GM19397 (cell line): ENCODE data around the gene GOLGA6A.
"Not testable (repeated sequence)": the region's sequence is repeated elsewhere in the genome, so short reads cannot be mapped to it uniquely, and the experiment has no call there.

Experiments
- ATAC-seq: cut with Tn5 transposase; IDR thresholded peaks from one replicate; pipeline ENCODE4 v1.9.1; 2021; ENCODE audit warnings: mild to moderate bottlenecking, moderate library complexity; ENCODE audit not compliant: unreplicated experiment

Gene GOLGA6A, protein sequence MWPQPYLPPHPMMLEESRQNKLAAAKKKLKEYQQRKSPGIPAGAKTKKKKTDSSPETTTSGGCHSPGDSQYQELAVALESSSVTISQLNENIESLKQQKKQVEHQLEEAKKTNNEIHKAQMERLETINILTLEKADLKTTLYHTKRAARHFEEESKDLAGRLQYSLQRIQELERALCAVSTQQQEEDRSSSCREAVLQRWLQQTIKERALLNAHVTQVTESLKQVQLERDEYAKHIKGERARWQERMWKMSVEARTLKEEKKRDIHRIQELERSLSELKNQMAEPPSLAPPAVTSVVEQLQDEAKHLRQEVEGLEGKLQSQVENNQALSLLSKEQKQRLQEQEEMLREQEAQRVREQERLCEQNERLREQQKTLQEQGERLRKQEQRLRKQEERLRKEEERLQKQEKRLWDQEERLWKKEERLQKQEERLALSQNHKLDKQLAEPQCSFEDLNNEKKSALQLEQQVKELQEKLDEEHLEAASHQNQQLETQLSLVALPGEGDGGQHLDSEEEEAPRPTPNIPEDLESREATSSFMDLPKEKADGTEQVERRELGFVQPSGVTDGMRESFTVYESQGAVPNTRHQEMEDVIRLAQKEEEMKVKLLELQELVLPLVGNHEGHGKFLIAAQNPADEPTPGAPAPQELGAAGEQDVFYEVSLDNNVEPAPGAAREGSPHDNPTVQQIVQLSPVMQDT

DNA sequence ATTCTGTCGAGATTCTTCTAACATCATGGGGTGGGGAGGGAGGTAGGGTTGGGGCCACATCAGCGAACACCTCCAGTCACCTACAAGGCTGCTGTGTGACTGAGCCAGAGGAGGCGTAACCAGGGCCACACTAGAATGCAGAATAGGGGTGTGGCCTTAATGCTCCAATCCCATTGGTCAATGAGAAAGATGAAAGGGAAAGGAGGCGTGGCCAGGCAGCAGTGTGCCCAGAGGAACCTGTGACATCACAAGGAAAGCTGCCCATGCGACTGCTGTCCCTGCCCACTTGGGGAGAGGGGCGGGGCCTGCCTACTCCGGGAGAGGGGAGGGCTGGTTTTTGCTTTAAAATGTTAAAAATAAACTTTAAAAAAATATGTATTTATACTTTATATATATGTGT lies at the start of gene GOLGA6A:
Gene GOLGA6A, minus strand, starts transcription at position 101 of the 400 bp plus-strand sequence. Its CDS starts 41 bp downstream, at position 60.
- ATAC-seq: not testable (repeated sequence)

DNA sequence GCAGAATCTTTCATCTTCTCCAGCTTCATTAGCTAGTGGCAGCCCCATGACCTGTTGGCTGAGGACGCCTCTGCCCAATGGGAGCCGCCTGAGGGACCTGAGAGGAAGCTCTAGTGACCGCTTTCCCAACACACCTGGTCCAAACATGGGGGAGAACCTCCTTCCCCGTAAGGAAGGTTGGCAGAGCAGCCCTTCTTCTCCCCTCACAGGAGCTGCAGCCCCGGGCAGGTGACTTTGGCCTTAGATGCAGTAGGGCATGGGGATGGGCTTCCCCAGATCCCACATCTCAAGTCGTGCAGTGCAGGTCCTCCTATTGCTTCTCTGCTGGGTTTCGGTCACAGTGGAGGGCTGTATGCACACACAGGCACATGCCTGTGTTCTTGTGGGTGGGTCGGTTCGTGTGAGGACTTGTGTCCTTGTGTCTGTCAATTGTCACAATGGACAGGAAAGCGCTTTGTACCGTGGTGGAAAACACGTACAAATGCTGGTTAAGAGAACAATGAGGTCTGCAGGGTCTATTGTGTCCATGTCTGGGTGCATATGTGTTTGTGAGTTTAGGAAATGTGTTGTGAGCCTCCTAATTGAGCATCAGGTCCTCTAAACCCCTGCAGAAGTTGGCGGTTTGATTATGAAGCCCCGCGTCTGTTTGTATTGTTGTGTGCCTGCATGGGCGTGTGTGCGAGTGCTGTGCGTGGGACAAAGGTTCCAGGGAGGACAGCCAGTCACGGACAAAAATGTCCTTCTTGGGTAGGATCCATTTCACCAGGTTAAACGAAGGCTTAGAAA lies 49.5 kb upstream of the GOLGA6A start:
- ATAC-seq: no peak

DNA sequence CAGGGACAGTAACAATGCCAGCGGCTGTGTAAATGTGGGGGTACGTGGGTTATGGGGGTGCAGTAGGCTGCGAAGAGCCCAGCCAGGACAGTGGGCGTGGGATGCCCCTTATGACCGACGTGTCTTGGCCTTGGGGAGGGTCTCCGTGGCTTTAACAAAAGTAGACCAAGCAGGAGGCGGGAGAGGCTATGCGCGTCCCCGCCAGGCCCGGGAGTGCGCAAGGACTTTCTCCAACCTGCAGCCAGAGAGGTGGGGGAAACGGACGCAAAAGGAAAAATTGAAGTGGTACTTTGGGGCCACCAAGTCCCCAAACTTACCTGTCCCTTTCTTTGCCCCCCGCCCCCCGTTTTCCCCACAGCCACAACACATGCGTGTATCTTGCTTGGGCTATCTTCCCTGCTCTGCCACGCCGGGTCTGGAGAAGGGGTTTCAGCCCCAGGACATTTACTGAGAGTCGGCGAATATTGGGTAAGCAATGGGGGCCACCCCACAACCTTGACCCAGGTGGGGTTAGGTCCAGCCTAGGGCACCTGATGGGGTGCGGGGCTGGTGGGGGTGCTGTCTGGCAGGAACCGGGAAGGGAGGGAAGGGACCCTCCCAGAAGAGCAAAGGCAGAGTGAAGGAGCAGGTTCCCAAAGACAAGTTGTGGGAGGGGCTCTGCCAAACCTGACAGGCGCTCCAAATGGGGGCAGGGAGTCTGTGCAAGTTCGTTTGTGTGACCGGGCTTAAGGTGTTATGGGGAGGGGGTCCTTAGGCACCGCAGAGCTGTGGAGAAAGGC lies 48.7 kb upstream of the GOLGA6A start:
- ATAC-seq: no peak

DNA sequence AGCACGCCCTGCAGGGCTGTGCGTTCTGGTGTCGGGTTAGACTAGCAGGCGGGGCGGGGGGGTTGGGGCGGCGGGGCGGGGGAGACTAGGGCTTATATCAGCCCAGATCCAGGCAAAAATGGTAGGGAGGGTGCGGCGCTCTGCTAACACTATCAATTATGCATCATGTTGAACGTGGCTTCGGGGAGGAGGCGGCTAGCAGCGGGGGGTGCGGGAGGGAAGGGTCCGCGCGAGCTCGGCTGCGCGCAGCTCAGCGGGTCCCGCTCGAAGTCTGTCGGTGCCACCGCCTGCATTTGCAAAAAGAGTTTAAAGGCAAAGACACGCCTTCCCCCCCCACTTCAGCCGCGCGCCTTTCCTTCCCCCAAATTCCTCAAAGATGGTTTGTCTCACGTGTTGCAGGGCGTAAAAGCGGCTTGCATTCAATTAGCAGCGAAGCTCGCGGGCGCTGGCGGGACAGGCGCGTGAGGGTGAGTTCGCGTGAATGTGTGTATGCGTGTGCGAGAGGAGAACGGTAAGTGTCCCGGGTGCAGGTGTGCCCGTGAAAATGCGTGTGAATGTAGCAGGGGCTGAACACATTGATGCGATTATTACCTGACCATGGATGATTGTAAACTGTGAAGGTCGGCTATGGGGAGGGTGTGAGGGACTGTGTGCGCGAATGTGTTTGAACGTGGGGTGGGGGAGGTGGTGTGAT lies 48.0 kb upstream of the GOLGA6A start, which contains the start of gene ISLR2:
Gene ISLR2, plus strand, starts transcription at position 432 of the 694 bp plus-strand sequence. CDS start 2,169 bp downstream, outside the sequence.
- no peak for ATAC-seq

DNA sequence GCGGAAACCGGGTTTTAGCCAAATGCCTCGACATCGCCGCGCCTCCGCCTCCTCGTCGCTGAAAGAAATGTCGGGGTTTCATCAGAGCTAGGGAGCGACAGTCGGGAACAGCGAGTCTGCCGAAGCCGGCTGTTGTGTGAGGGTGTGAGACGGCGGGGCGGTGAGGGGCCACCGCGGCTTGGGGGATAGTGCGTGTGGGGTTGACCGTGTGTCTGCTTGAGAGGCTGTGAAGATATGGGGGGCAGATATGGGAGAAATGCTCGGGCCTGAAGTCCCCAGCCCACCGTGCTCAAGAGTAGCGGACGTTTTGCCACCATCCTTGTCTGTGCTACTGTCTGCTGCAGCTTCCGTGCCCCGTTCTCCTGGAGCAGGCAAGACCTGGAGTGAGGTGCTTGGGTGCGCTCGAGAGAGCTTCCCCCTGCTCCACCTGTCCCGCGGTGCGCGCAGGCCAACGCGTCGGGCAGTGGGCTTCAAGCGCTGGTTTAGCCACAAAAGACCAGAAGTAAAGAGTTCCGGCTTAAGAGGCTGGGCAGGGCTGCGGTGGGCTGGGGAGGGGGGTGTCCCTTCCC lies 47.3 kb upstream of the GOLGA6A start:
- ATAC-seq: no peak

DNA sequence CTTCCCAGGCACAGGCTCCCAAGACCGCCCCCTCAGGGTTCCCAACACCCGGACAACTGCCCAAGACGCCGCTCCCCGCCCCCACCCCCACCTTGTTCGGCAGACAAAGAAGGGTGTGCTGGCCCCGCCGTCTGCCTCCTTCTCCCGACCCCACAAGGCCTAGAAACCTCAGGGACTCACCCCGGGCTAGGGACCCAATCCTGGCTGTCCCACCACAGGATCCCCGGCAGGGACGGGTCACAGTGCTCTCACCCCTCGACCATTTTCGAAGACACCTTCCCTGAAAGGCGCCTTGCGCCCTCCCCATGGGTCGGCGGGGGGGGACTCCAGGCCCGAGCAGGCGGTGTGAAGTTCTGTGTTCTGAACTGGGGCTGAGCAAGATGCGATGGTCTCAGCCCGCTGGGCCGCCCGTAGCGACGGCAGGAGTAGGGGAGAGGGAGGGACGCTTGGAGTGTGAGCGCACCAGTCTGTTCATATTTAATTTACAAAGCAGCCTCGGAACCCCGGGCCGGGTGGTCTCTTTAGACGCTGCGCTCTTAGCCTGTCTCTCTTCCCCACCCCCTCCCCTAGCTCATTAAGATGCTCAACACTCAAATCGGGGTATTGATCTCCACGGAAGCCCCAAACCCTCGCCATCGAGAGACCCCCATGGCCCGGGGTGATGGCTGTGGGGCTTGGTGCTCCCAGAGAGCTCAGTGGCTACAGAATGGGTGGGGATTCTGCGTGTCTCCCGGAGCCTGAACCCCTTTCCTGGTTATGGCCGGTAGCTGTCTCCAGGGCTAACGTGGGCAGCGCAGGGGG lies 46.6 kb upstream of the GOLGA6A start:
- ATAC-seq: no peak

DNA sequence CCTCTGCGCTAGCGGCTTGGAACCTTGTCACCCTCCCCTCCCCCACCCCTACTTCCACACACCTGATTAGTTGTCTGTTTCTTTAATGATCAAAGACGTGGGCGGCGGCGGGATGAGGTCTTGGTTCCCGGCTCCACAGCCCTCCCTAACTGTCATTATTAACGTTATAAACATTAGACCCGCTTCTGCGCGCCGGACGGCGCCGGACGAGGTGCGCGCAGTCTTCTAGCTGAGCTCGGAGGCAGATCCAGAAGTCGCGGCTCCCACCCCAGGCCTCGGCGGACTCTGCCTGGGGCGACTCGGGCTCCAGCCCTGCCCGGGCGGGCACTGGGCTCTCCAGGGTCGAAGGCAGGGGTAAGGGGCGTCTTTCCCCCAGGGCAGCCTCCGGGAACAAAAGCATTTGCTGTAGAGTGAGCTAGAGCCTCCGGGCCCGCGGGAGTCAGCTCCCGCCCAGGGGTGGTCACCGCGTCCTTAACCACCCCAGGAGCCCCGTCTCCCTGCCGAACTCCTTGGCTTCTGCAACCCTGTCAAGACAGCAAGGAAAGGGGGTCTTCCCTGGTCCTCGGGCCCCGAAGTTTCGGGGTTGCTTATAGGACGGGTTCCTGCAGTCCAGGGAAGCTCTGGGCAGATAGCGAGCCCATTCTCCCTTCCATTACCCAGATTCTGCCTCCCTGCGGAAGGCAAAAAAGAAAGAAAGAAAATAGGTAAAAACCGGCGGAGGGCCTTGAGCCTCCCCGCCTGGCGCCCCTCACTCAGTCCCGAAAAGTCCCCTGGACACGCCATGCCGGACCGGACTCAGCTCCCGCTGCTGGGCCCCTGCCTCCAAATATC lies 45.8 kb upstream of the GOLGA6A start:
- ATAC-seq: no peak

DNA sequence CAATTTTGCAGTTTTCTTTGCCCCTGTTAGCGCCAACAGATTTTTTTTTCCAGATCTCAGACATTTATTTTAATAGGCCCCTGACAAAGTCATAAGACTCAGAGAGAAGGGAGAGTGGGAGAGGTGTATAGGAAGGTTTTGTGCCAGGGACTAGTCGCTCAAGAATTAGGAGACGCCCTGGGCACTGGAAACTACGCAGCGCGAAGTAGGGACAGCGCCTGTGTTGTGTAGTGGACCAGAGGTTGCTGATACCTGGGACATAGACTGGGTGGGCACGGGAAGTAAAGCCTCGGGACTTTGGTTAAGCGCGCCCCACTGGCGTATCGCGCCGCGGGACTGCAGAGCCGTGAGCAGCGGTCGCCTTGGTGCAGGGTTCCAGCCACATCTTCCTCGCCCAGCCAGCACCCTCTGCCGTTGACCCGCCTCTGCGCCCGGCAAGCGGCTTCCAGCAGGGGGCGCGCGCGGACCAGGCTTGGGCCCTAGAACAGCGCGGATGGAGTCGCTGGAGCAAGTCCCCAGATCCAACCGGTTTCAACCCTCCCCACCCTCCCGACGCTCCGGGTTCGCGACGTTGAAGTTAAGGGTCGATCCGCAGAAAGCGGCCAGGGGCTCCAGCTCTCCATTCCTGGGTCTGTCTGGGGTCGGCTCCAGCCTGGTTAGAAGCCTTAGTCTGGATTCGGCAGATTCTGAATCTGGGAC lies 45.1 kb upstream of the GOLGA6A start:
- ATAC-seq: no peak

DNA sequence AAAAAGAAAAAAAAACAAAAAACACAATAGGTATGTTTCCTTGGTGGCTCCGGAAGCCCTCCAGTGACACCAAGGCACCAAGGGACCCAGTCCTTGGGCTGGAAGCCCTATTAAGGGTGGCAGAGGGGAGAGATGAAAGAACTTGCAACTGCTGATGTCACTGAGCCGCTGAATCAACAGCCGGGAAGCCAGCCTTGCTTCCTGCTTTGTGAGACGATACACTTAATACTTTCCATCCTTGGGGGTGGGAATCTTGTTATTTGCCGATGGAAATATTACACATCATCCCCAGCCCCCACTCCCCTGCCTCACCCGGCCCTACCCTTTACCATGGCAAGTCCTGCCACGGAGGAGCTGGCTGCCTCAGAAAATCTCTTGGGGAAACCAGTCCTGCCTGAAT lies 42.4 kb upstream of the GOLGA6A start:
- ATAC-seq: no peak

DNA sequence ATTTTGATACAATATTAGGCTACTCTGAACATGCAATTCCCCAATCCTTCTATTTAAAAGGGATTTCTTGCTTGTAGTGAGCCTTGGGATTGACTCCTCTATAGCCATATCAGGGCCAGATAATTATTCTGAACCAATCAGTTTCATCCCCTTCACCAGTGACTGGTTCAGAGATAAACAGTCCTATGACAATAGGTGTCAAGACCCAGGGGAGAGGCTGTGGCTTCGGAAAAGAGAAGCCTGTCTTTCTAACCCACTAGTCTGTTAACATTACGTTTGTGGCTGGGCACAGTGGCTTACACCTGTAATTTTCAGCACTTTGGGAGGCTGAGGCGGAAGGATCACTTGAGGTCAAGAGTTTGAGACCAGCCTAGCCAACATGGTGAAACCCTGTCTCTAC lies 41.8 kb upstream of the GOLGA6A start:
- ATAC-seq: no peak

DNA sequence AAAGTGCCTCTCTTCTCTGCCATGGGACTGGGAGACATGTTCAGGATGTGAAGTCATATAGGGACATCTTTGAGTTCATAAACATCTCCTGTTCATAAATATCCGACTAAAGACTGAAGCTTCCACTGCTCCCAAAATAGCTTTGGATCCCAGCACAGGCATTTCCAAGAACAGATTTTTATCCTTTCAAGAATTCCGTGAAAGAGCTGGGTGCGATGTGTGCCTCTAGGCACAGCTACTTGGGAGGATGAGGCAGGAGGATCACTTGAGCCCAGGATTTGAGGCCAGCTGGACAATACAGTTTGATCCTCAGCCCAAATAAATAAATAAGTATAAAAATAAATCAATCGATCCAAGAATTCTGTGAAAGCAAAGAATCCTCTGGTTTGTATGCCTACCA lies 41.3 kb upstream of the GOLGA6A start:
- ATAC-seq: no peak

DNA sequence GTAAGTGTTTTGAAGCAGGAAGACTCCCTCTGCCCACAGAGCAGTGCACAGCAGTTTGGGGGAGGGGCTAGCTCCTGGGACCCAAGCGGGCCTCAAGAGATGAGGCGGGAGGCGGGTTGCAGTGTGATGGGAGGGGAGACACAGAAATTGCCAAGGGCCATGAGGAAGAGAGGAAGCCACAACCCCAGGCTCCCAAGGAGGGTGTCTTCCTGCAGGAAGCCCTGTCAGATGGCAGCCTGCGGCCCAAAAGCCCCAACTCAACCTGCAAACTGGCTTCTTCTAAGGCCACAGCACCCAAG lies 40.7 kb upstream of the GOLGA6A start:
- no peak for ATAC-seq

DNA sequence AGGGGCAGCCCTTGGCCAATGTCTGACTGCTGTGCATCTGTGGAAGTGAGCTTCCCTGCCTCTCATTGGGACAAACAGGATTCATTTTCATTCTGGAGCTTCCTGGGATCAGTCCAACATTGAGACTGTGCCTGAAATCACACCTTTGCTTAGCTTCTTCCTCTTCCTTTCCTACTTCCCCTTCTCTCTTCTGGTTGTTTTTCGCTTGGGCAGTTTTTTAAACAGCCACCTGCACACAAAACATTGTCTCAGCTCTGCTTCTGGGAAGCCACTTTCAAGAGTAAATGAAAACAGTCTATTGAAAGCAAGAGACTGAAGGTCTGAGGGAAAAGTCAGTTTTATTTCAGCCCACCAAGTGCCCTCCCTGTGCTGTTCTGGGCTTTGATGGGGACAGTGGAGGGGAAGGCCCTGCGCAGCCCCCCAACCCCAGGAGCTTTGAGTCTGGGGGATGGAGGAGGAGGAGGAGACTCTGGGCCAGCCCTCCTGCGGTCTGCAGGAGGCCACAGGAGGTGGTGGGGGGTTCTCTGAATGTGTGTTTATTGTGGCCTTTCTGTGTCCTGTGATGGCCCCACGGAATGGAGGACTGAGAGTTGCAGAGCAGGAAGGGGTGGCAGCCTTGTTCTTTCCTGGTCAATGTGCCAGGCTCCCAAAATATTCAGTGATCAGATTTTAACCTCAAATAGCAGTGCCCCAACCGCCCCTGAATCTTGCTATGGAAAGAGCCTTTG lies 40.2 kb upstream of the GOLGA6A start:
- no peak for ATAC-seq

DNA sequence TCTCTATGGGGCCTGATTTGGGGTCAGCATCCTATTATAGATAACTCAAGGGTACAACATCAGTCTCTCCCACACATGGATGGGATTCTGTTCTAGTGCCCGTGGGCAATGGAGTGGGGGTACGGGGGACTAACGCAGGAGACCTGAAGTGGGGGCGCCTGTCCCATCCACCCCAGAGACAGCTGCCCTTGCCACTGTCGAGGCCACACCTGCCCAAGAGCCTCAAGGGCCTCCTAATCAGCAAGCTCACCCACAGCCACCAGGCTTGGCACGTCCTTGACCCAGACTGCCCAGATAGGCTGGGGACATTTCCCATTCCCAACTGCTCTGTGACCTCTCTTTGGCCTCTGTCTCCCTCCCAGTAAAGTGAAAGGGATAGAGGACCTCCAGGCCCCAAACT lies 39.5 kb upstream of the GOLGA6A start:
- ATAC-seq: no peak

DNA sequence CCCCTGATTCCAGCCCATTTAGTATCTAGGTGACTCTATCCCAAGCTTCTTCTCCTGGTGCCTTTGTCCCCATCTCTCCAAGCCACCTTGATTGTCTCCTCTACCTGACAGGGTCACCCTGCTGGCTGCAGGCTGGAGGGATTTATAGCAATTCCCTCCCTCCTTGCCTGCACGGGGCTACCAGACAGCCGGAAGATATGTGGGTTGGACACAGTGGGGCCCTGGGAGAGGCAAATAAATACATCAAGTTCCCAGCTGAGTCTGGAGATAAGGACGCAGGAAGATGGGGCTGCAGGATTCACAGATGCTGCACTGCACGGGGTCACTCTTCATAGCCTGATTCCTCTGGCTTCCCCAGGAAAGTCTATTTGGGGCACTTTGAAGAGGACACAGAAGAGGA lies 38.7 kb upstream of the GOLGA6A start:
- no peak for ATAC-seq

DNA sequence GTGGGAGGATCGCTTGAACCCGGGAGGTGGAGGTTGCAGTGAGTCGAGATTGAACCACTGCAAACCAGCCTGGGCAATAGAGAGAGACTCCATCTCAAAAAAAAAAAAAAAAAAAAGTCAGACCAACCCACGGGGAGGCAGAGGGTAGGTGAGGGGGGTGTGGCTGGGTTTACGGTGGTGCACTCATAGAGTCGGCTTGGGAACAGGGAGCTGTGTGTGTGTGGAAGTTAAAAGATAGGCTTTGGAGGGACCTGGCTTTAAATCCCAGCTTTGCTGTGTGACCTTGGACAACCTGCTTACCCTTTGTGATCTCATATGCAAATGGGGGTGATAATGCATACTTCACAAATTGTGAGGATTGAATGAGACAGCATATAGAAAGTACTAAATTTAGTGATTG lies 38.1 kb upstream of the GOLGA6A start:
- no peak for ATAC-seq

DNA sequence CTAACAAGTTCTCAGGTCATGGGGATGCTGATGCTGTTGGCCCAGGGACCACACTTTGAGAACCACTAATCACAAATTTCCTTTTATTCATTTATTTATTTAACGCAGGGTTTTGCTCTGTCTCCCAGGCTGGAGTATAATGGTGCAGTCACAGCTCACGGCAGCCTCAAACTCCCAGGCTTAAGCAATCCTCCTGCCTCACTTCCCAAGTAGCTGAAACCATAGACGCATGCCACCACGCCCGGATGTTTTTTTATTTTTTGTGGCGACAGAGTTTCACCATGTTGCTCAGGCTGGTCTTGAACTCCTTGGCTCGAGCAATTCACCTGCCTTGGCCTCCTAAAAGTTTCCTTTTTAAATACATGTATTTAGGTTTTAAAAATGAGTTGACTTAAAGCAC lies 27.4 kb upstream of the GOLGA6A start:
- no peak for ATAC-seq
